HFF-Myc (cell line): ENCODE results near the gene WNT1.

ENCODE experiments used
- DNase-seq: peaks from one replicate; pipeline ENCODE4 v3.0.0-alpha.2; 2011; ENCODE audit warnings: low read depth; ENCODE audit errors: extremely low read depth
- H3K4me3 ChIP-seq: replicated peaks from 2 replicates; pipeline ENCODE4 v1.5.1; 2011; ENCODE audit warnings: low read depth, mild to moderate bottlenecking, control low read depth, low read length
- CTCF ChIP-seq: IDR thresholded peaks from 2 replicates; pipeline ENCODE4 v1.5.1; 2012; ENCODE audit warnings: mild to moderate bottlenecking, low read depth, low read length, control low read depth; ENCODE audit errors: missing control alignments

The WNT1 gene

GRCh38 chr12:49027846-49028555 is 49.9 kb downstream of the WNT1 start:
- no peak for DNase-seq
- no peak for TF ChIP-seq CTCF
- H3K4me3 ChIP-seq: no peak overlapping the region

- TF ChIP-seq CTCF: no peak
- no peak overlapping the region for H3K4me3 ChIP-seq
- no peak for DNase-seq
These were observed 50.6 kb downstream of the WNT1 start for GRCh38 chr12:49028666-49029275.

GRCh38 chr12:49030119-49030518 is 52.0 kb downstream of the WNT1 start:
- DNase-seq: no peak
- no peak for TF ChIP-seq CTCF
- H3K4me3 ChIP-seq: no peak overlapping the region

- no peak overlapping the region for H3K4me3 ChIP-seq
- no peak for DNase-seq
- TF ChIP-seq CTCF: no peak
These were observed 52.8 kb downstream of the WNT1 start for GRCh38 chr12:49030714-49031572.

GRCh38 chr12:49031573-49032161 is 53.5 kb downstream of the WNT1 start:
- TF ChIP-seq CTCF: no peak
- H3K4me3 ChIP-seq: no peak overlapping the region
- DNase-seq: no peak
